Measurements from ENCODE around the gene ZMYM4. TPM values are rescaled to one million over a fixed set of nuclear protein-coding genes. Genes with fewer than 3 reads are reported as not detected.
"Not testable (repeated sequence)": the region's sequence is repeated elsewhere in the genome, so short reads cannot be mapped to it uniquely, and the experiment has no call there.

The ZMYM4 gene
- total RNA-seq, 1 donor from 2014 or later, result 46.4 TPM

- Mint-ChIP-seq H3K4me1 (no peaks in the 10 kb centered on the region), H3K27ac (no peak overlapping the region), H3K4me3 (no peak overlapping the region), H3K27me3 (no peaks in the 10 kb centered on the region), H3K36me3 (ENCODE audit: low read depth) (peaks cover 11% of the 10 kb centered on the region), H3K9me3 (no peaks in the 10 kb centered on the region)
- no peak for ATAC-seq (ENCODE audit: low read depth)
- intact Hi-C loops (cut with micrococcal nuclease), result no loop called here
- TF ChIP-seq, protein P1, sequence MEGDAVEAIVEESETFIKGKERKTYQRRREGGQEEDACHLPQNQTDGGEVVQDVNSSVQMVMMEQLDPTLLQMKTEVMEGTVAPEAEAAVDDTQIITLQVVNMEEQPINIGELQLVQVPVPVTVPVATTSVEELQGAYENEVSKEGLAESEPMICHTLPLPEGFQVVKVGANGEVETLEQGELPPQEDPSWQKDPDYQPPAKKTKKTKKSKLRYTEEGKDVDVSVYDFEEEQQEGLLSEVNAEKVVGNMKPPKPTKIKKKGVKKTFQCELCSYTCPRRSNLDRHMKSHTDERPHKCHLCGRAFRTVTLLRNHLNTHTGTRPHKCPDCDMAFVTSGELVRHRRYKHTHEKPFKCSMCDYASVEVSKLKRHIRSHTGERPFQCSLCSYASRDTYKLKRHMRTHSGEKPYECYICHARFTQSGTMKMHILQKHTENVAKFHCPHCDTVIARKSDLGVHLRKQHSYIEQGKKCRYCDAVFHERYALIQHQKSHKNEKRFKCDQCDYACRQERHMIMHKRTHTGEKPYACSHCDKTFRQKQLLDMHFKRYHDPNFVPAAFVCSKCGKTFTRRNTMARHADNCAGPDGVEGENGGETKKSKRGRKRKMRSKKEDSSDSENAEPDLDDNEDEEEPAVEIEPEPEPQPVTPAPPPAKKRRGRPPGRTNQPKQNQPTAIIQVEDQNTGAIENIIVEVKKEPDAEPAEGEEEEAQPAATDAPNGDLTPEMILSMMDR (IDR thresholded peaks at IDR 0.05), result no peak
- no peak for DNase-seq
- POLR2A ChIA-PET, result no interaction called here
- CTCF ChIA-PET, result no interaction called here
Observed at GRCh38 chr1:35377555-35377954, 109.0 kb downstream of the ZMYM4 start.

- ATAC-seq (ENCODE audit: low read depth) (no peak), DNase-seq (no peak)
- Mint-ChIP-seq H3K4me1 (no peaks in the 10 kb centered on the region), H3K4me3 (no peak overlapping the region), H3K9me3 (no peaks in the 10 kb centered on the region), H3K27me3 (no peaks in the 10 kb centered on the region), H3K27ac (no peak overlapping the region), H3K36me3 (ENCODE audit: low read depth) (peaks cover 13% of the 10 kb centered on the region)
- ChIA-PET CTCF (no interaction called here), POLR2A (no interaction called here)
- TF ChIP-seq, protein P1 (IDR thresholded peaks at IDR 0.05), result no peak
- intact Hi-C loops (cut with micrococcal nuclease), result no loop called here
Observed at GRCh38 chr1:35379317-35380000, 111.0 kb downstream of the ZMYM4 start.

- ATAC-seq (ENCODE audit: low read depth); H3K4me1 Mint-ChIP-seq; H3K9me3 Mint-ChIP-seq; intact Hi-C loops (cut with micrococcal nuclease); H3K27ac Mint-ChIP-seq; POLR2A ChIA-PET; H3K4me3 Mint-ChIP-seq; H3K36me3 Mint-ChIP-seq (ENCODE audit: low read depth); H3K27me3 Mint-ChIP-seq; DNase-seq; CTCF ChIA-PET: not testable (repeated sequence)
Observed at GRCh38 chr1:35380111-35380510, 111.6 kb downstream of the ZMYM4 start.

DNA sequence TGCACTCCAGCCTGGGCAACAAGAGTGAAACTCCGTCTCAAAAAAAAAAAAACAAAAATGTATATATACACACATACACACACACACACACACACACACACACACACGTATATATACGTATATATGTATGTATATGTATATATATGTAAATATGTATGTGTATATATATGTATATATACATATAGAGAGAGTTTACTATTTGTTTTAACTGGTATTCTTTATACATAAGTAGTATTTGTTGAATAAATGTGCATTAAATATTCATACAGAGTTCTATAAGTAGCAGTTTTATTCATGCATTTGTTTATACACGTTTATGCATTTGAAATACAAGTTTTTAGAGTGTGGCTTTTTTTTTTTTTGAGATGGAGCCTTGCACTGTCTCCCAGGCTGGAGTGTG lies 113.6 kb downstream of the ZMYM4 start:
- DNase-seq (no peak), ATAC-seq (ENCODE audit: low read depth) (no peak)
- H3K9me3 Mint-ChIP-seq, result no peaks in the 10 kb centered on the region
- H3K27me3 Mint-ChIP-seq, result no peaks in the 10 kb centered on the region
- intact Hi-C loops (cut with micrococcal nuclease), result no loop called here
- TF ChIP-seq, protein P1 (IDR thresholded peaks at IDR 0.05), result no peak
- CTCF ChIA-PET, result no interaction called here
- POLR2A ChIA-PET, result no interaction called here
- no peak overlapping the region for H3K27ac Mint-ChIP-seq
- H3K4me3 Mint-ChIP-seq, result no peak overlapping the region
- no peaks in the 10 kb centered on the region for H3K4me1 Mint-ChIP-seq
- peaks cover 19% of the 10 kb centered on the region for H3K36me3 Mint-ChIP-seq (ENCODE audit: low read depth)

- Mint-ChIP-seq H3K27ac (no peak overlapping the region), H3K4me3 (no peak overlapping the region), H3K36me3 (ENCODE audit: low read depth) (peaks cover 42% of the 10 kb centered on the region), H3K9me3 (no peaks in the 10 kb centered on the region), H3K27me3 (no peaks in the 10 kb centered on the region), H3K4me1 (no peaks in the 10 kb centered on the region)
- ATAC-seq (ENCODE audit: low read depth) (no peak), DNase-seq (no peak)
- CTCF ChIA-PET, result no interaction called here
- TF ChIP-seq, protein P1 (IDR thresholded peaks at IDR 0.05), result no peak
- POLR2A ChIA-PET, result no interaction called here
- intact Hi-C loops (cut with micrococcal nuclease), result no loop called here
Observed at GRCh38 chr1:35386290-35386689, 117.8 kb downstream of the ZMYM4 start.

DNA sequence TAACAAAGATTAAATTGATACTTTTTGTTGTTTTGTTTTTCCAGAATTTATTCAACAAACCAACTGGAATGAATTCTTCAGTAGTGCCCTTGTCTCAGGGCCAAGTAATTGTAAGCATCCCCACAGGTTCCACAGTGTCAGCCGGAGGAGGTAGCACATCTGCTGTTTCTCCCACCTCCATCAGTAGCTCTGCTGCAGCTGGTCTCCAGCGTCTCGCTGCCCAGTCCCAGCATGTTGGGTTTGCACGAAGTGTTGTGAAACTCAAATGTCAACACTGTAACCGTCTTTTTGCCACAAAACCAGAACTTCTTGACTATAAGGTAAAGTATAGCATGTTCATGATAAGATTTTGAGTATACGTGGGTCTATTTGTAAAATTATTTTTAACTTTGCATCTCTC lies 118.5 kb downstream of the ZMYM4 start:
- DNase-seq, result no peak
- H3K27ac Mint-ChIP-seq, result no peak overlapping the region
- POLR2A ChIA-PET, result no interaction called here
- TF ChIP-seq, protein P1 (IDR thresholded peaks at IDR 0.05), result no peak
- intact Hi-C loops (cut with micrococcal nuclease), result no loop called here
- H3K9me3 Mint-ChIP-seq, result no peaks in the 10 kb centered on the region
- H3K27me3 Mint-ChIP-seq, result no peaks in the 10 kb centered on the region
- ATAC-seq (ENCODE audit: low read depth), result no peak
- peaks cover 40% of the 10 kb centered on the region for H3K36me3 Mint-ChIP-seq (ENCODE audit: low read depth)
- CTCF ChIA-PET, result no interaction called here
- H3K4me3 Mint-ChIP-seq, result no peak overlapping the region
- H3K4me1 Mint-ChIP-seq, result no peaks in the 10 kb centered on the region
